GM23338 (cell line): ENCODE measurements around the gene CD80. TPM values are rescaled to one million over a fixed set of nuclear protein-coding genes. Genes with fewer than 3 reads are reported as not detected.

Experiments
- ATAC-seq: fragments of 200-7000 bp; cut with Tn5 transposase; 3 replicates; pipeline ENCODE4 v1.9.1; 2020
- DNase-seq: peaks from one replicate; pipeline ENCODE4 v3.0.0-alpha.2; 2015; ENCODE audit warnings: low spot score
- H2AFZ ChIP-seq: fragments of 200-600 bp; sonication (generic); 2 replicates; pipeline ENCODE4 v1.8.0; 2016; ENCODE audit warnings: antibody characterized with exemption, mild to moderate bottlenecking, moderate library complexity
- H3F3A ChIP-seq: fragments of 200-600 bp; sonication (generic); replicated peaks from 2 replicates; pipeline ENCODE4 v1.8.0; 2017; ENCODE audit warnings: antibody characterized with exemption, mixed run types, low read depth
- H3K27ac ChIP-seq: fragments of 200-600 bp; sonication (generic); 2 replicates; pipeline ENCODE4 v1.6.1; 2016; ENCODE audit warnings: low read depth
- H3K27me3 ChIP-seq: fragments of 200-600 bp; sonication (generic); 2 replicates; pipeline ENCODE4 v1.8.0; 2016; ENCODE audit warnings: mild to moderate bottlenecking, mixed run types, moderate library complexity; ENCODE audit not compliant: insufficient read depth
- H3K36me3 ChIP-seq: fragments of 200-600 bp; sonication (generic); 2 replicates; pipeline ENCODE4 v1.8.0; 2016; ENCODE audit warnings: mild to moderate bottlenecking; ENCODE audit not compliant: insufficient read depth
- H3K4me1 ChIP-seq: fragments of 200-600 bp; sonication (generic); 2 replicates; pipeline ENCODE4 v1.8.0; 2016; ENCODE audit warnings: mild to moderate bottlenecking, moderate library complexity; ENCODE audit not compliant: insufficient read depth
- H3K4me2 ChIP-seq: fragments of 200-600 bp; sonication (generic); 2 replicates; pipeline ENCODE4 v1.7.1; 2017; ENCODE audit warnings: mixed run types
- H3K4me3 ChIP-seq: fragments of 200-600 bp; sonication (generic); 2 replicates; pipeline ENCODE4 v1.6.1; 2016; ENCODE audit warnings: mixed run types
- H3K79me2 ChIP-seq: fragments of 200-600 bp; sonication (generic); replicated peaks from 2 replicates; pipeline ENCODE4 v1.8.0; 2017; ENCODE audit warnings: mild to moderate bottlenecking; ENCODE audit not compliant: insufficient read depth
- H3K9me2 ChIP-seq: fragments of 200-600 bp; sonication (generic); 2 replicates; pipeline ENCODE4 v1.8.0; 2017; ENCODE audit not compliant: insufficient read depth
- H4K20me1 ChIP-seq: fragments of 200-600 bp; sonication (generic); replicated peaks from 2 replicates; pipeline ENCODE4 v1.8.0; 2017; ENCODE audit warnings: mild to moderate bottlenecking; ENCODE audit not compliant: insufficient read depth
- H3K27ac Mint-ChIP-seq: 2 replicates; pipeline ENCODE4 v1.8.0; 2020; ENCODE audit warnings: inconsistent platforms, mild to moderate bottlenecking, moderate library complexity, mixed read lengths
- H3K27me3 Mint-ChIP-seq: 3 replicates; pipeline ENCODE4 v1.8.0; 2022; ENCODE audit warnings: low read depth, mild to moderate bottlenecking, moderate library complexity, mixed read lengths, inconsistent platforms; ENCODE audit not compliant: insufficient read depth, poor library complexity
- H3K36me3 Mint-ChIP-seq: 3 replicates; pipeline ENCODE4 v1.8.0; 2021; ENCODE audit warnings: low read depth, mild to moderate bottlenecking, inconsistent platforms, moderate library complexity, mixed read lengths
- H3K4me1 Mint-ChIP-seq: 3 replicates; pipeline ENCODE4 v1.8.0; 2020; ENCODE audit warnings: mild to moderate bottlenecking, inconsistent platforms, mixed read lengths
- H3K4me3 Mint-ChIP-seq: 3 replicates; pipeline ENCODE4 v1.8.0; 2021; ENCODE audit warnings: moderate library complexity, mild to moderate bottlenecking, inconsistent platforms, mixed read lengths
- H3K9me3 Mint-ChIP-seq: 3 replicates; pipeline ENCODE4 v1.8.0; 2020; ENCODE audit warnings: moderate library complexity, mild to moderate bottlenecking, inconsistent platforms, mixed read lengths
- CREB1 ChIP-seq: fragments of 250-450 bp; sonication (Bioruptor Pico); IDR thresholded peaks from 2 replicates; pipeline ENCODE4 v1.5.0; 2020; ENCODE audit warnings: low read depth, mild to moderate bottlenecking, moderate library complexity
- CTCF ChIP-seq, 2 experiments: fragments of 200-600 bp in 1 of 2; sonication (generic) in 1 of 2; conservative IDR thresholded peaks; 2 replicates each; pipeline versions ENCODE4 v1.5.1 to v1.6.1; 2016 to 2017; ENCODE audit warnings: antibody characterized with exemption in 2 of 2, low read depth in 2 of 2, mild to moderate bottlenecking in 2 of 2, moderate library complexity in 1 of 2
- EZH2 ChIP-seq: fragments of 200-600 bp; sonication (generic); IDR thresholded peaks from one replicate; pipeline ENCODE4 v1.8.0; 2017; ENCODE audit warnings: antibody characterized with exemption, mild to moderate bottlenecking, low read depth; ENCODE audit not compliant: unreplicated experiment
- EZH2phosphoT487 ChIP-seq: fragments of 200-600 bp; sonication (generic); IDR thresholded peaks from one replicate; pipeline ENCODE4 v1.8.1; 2018; ENCODE audit warnings: antibody characterized with exemption; ENCODE audit not compliant: unreplicated experiment
- NANOG ChIP-seq: IDR thresholded peaks from 2 replicates; pipeline ENCODE4 v1.6.1; 2016; ENCODE audit warnings: antibody characterized with exemption, borderline replicate concordance
- POLR2AphosphoS5 ChIP-seq: IDR thresholded peaks from 2 replicates; pipeline ENCODE4 v1.6.1; 2016; ENCODE audit warnings: antibody characterized with exemption, low read depth
- STAT1 ChIP-seq: IDR thresholded peaks from one replicate; pipeline ENCODE4 v1.6.1; 2016; ENCODE audit warnings: antibody characterized with exemption; ENCODE audit not compliant: unreplicated experiment
- ZNF114 ChIP-seq: fragments of 250-450 bp; sonication (Bioruptor Pico); IDR thresholded peaks from 2 replicates; pipeline ENCODE4 v1.5.0; 2020; ENCODE audit warnings: mild to moderate bottlenecking, moderate library complexity
- ZNF331 ChIP-seq: fragments of 250-450 bp; sonication (Bioruptor Pico); IDR thresholded peaks from 2 replicates; pipeline ENCODE4 v1.5.0; 2020; ENCODE audit warnings: low read depth, mild to moderate bottlenecking, moderate library complexity
- ZNF462 ChIP-seq: fragments of 250-450 bp; sonication (Bioruptor Pico); IDR thresholded peaks from 2 replicates; pipeline ENCODE4 v1.5.0; 2020; ENCODE audit warnings: mild to moderate bottlenecking, moderate library complexity
- polyA plus RNA-seq: library from polyadenylated mRNA; unstranded; fragments of >200 nt; fragmentation: Nextera tagmentation; extraction: Ambion mirVana; gene quantifications from 2 replicates; pipeline ENCODE4 v1.2.1, GENCODE V29; 2016
- total RNA-seq: library from RNA; depleted of rRNA; stranded (reverse); fragments of >200 nt; shearing (Covaris generic); gene quantifications from 2 replicates; pipeline ENCODE4 v1.2.3, GENCODE V29; 2014
- TF ChIP-seq, protein P1 (sequence below): IDR thresholded peaks from one replicate; pipeline ENCODE4 v1.6.1; 2018; ENCODE audit warnings: antibody characterized with exemption; ENCODE audit not compliant: unreplicated experiment
- TF ChIP-seq, protein P2 (sequence below): IDR thresholded peaks from 2 replicates; pipeline ENCODE4 v1.6.1; 2016; ENCODE audit warnings: antibody characterized with exemption

The CD80 gene
- total and polyA plus RNA-seq, 2 experiments from 2014 or later: not detected

- H3K27me3 ChIP-seq: no peaks in the 10 kb centered on the region
- no peaks in the 10 kb centered on the region for H3K79me2 ChIP-seq
- Mint-ChIP-seq H3K4me3 (no peak overlapping the region), H3K9me3 (no peaks in the 10 kb centered on the region), H3K27ac (no peak overlapping the region), H3K4me1 (no peaks in the 10 kb centered on the region), H3K27me3 (peaks cover 2% of the 10 kb centered on the region), H3K36me3 (no peaks in the 10 kb centered on the region)
- no peaks in the 10 kb centered on the region for H4K20me1 ChIP-seq
- H2AFZ ChIP-seq: no peak overlapping the region
- H3F3A ChIP-seq: no peaks in the 10 kb centered on the region
- H3K9me2 ChIP-seq: no peaks in the 10 kb centered on the region
- ATAC-seq (no peak), DNase-seq (no peak)
- no peaks in the 10 kb centered on the region for H3K36me3 ChIP-seq
- TF ChIP-seq ZNF114 (CRISPR knock-in tag): no peak
- no peak for TF ChIP-seq ZNF462
- TF ChIP-seq EZH2phosphoT487: no peak
- TF ChIP-seq NANOG: no peak
- no peak for TF ChIP-seq CTCF (conservative IDR thresholded peaks at IDR 0.05; ENCODE audit: low read depth in 2 of 2)
- no peak for TF ChIP-seq CREB1 (CRISPR knock-in tag)
- TF ChIP-seq EZH2: no peak
- no peak for TF ChIP-seq POLR2AphosphoS5
- TF ChIP-seq, protein P1, sequence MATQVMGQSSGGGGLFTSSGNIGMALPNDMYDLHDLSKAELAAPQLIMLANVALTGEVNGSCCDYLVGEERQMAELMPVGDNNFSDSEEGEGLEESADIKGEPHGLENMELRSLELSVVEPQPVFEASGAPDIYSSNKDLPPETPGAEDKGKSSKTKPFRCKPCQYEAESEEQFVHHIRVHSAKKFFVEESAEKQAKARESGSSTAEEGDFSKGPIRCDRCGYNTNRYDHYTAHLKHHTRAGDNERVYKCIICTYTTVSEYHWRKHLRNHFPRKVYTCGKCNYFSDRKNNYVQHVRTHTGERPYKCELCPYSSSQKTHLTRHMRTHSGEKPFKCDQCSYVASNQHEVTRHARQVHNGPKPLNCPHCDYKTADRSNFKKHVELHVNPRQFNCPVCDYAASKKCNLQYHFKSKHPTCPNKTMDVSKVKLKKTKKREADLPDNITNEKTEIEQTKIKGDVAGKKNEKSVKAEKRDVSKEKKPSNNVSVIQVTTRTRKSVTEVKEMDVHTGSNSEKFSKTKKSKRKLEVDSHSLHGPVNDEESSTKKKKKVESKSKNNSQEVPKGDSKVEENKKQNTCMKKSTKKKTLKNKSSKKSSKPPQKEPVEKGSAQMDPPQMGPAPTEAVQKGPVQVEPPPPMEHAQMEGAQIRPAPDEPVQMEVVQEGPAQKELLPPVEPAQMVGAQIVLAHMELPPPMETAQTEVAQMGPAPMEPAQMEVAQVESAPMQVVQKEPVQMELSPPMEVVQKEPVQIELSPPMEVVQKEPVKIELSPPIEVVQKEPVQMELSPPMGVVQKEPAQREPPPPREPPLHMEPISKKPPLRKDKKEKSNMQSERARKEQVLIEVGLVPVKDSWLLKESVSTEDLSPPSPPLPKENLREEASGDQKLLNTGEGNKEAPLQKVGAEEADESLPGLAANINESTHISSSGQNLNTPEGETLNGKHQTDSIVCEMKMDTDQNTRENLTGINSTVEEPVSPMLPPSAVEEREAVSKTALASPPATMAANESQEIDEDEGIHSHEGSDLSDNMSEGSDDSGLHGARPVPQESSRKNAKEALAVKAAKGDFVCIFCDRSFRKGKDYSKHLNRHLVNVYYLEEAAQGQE: no peak
- TF ChIP-seq STAT1: no peak
- TF ChIP-seq ZNF331 (CRISPR knock-in tag): no peak
- TF ChIP-seq, protein P2, sequence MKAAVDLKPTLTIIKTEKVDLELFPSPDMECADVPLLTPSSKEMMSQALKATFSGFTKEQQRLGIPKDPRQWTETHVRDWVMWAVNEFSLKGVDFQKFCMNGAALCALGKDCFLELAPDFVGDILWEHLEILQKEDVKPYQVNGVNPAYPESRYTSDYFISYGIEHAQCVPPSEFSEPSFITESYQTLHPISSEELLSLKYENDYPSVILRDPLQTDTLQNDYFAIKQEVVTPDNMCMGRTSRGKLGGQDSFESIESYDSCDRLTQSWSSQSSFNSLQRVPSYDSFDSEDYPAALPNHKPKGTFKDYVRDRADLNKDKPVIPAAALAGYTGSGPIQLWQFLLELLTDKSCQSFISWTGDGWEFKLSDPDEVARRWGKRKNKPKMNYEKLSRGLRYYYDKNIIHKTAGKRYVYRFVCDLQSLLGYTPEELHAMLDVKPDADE: no peak
- H3K27ac ChIP-seq: no peak overlapping the region
- H3K4me3 ChIP-seq: no peak overlapping the region
- H3K4me1 ChIP-seq: no peaks in the 10 kb centered on the region
- no peak overlapping the region for H3K4me2 ChIP-seq
Measured at GRCh38 chr3:119542168-119542767, 17.1 kb downstream of the CD80 start.
